Diencephalon (tissue), 1 donor: ENCODE results near the gene B3GAT1. TPM values are rescaled to one million over a fixed set of nuclear protein-coding genes. Genes with fewer than 3 reads are reported as not detected.

ENCODE experiments used
- total RNA-seq: library from RNA; depleted of rRNA; stranded (reverse); fragments of >200 nt; gene quantifications from one replicate; pipeline ENCODE4 v1.2.3, GENCODE V29; 2014

B3GAT1 gene
- total RNA-seq = 56.7 TPM

GRCh38 chr11:134412203-134413042 is at the start of gene B3GAT1:
B3GAT1 (minus strand) TSS chr11:134412242; CDS start chr11:134387659, 24,583 bp downstream.

GRCh38 chr11:134331354-134332188 is 80.5 kb downstream of the B3GAT1 start, which contains the start of gene GLB1L2:
GLB1L2 (plus strand) TSS chr11:134331988; CDS start chr11:134332062, 74 bp downstream.

Other genes starting within 250 kb of the B3GAT1 start
- gene NCAPD3, start 188.3 kb downstream of the B3GAT1 start, total RNA-seq = 16.4 TPM
- 74.0 TPM for gene VPS26B, start 187.6 kb downstream of the B3GAT1 start, total RNA-seq
- 44.1 TPM for gene THYN1, start 158.9 kb downstream of the B3GAT1 start, total RNA-seq
- 27.0 TPM for gene ACAD8, start 158.7 kb downstream of the B3GAT1 start, total RNA-seq
- 1.8 TPM for gene GLB1L3, start 135.9 kb downstream of the B3GAT1 start, total RNA-seq
- 3.2 TPM for gene GLB1L2, start 80.3 kb downstream of the B3GAT1 start, total RNA-seq